ENCODE measurements around the gene RPN2. TPM values are rescaled to one million over a fixed set of nuclear protein-coding genes. Genes with fewer than 3 reads are reported as not detected.

Gene RPN2
- total RNA-seq, 6 experiments from 2014 or later: 261 to 304 (median 270) TPM

GRCh38 chr20:37218976-37219375 lies 39.8 kb downstream of the RPN2 start:
- H3K9me3 Mint-ChIP-seq: no peaks in the 10 kb centered on the region
- TF ChIP-seq, protein P1, sequence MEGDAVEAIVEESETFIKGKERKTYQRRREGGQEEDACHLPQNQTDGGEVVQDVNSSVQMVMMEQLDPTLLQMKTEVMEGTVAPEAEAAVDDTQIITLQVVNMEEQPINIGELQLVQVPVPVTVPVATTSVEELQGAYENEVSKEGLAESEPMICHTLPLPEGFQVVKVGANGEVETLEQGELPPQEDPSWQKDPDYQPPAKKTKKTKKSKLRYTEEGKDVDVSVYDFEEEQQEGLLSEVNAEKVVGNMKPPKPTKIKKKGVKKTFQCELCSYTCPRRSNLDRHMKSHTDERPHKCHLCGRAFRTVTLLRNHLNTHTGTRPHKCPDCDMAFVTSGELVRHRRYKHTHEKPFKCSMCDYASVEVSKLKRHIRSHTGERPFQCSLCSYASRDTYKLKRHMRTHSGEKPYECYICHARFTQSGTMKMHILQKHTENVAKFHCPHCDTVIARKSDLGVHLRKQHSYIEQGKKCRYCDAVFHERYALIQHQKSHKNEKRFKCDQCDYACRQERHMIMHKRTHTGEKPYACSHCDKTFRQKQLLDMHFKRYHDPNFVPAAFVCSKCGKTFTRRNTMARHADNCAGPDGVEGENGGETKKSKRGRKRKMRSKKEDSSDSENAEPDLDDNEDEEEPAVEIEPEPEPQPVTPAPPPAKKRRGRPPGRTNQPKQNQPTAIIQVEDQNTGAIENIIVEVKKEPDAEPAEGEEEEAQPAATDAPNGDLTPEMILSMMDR (IDR thresholded peaks at IDR 0.05): no peak

DNA sequence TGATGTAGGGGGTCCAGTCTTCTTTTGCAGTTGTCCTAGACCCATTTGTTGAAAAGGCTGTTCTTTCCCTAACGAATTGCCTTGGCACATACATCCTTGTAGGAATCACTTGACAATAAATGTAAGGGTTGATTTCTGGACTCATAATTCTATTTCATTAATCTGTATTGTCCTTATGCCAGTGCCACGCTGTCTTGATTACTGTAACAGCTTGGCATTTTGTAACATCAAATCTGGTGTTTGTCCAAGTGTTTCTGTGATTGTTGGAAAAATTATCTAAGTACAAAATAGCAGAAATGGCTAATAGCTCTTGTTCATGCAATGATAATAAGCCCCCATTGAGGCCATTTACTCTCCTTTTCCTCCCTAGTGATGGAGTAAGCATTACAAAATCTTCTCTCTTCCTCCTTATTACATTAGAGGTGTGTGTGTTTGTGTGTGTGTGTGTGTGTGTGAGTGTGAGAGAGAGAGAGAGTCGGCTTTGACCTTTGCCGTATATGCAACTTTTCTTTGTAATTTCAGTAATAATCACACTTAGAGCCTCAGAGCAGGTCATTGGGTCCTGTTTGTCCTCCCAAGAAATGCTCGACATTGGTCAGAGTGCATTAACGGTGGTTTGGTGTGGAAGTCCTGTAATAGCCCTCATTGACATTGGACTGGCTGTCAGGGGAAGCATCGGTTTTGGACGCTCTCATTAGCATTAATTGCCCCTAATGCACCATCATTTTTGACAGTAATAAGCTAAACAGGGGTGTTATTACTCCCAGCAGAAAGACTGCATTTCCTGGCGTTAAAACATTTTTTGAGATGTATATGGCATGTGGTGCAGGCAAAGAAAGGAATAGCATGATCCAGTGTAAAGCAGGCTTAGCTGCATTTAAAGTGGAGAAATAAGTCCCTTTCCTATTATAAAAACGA lies 40.9 kb downstream of the RPN2 start:
- peak overlapping the region; percentile 47 for H3K27ac Mint-ChIP-seq
- no peaks in the 10 kb centered on the region for H3K9me3 Mint-ChIP-seq
- H3K4me1 Mint-ChIP-seq (ENCODE audit: low read depth): peaks cover 50% of the 10 kb centered on the region
- no peak overlapping the region for H3K4me3 Mint-ChIP-seq
- TF ChIP-seq, protein P1 (IDR thresholded peaks at IDR 0.05): no peak
- H3K27me3 Mint-ChIP-seq (ENCODE audit: insufficient read depth): no peaks in the 10 kb centered on the region; the same call in 1 of the 2 replicates
- H3K36me3 Mint-ChIP-seq (ENCODE audit: low read depth): peaks cover 40% of the 10 kb centered on the region
- no peak for DNase-seq

More at GRCh38 chr20:37218976-37219375, 39.8 kb downstream of the RPN2 start:
- no peak overlapping the region for H3K4me3 Mint-ChIP-seq
- H3K27ac Mint-ChIP-seq: no peak overlapping the region
- DNase-seq: no peak
- H3K4me1 Mint-ChIP-seq (ENCODE audit: low read depth): peaks cover 57% of the 10 kb centered on the region
- H3K36me3 Mint-ChIP-seq (ENCODE audit: low read depth): peaks cover 34% of the 10 kb centered on the region
- no peaks in the 10 kb centered on the region; the same call in 1 of the 2 replicates for H3K27me3 Mint-ChIP-seq (ENCODE audit: insufficient read depth)

- Mint-ChIP-seq H3K4me3 (no peak overlapping the region), H3K27ac (peak overlapping the region; percentile 47), H3K9me3 (no peaks in the 10 kb centered on the region), H3K36me3 (ENCODE audit: low read depth) (peaks cover 40% of the 10 kb centered on the region), H3K27me3 (ENCODE audit: insufficient read depth) (no peaks in the 10 kb centered on the region; the same call in 1 of the 2 replicates), H3K4me1 (ENCODE audit: low read depth) (peaks cover 45% of the 10 kb centered on the region)
- DNase-seq: peak; percentile 5
- TF ChIP-seq, protein P1 (IDR thresholded peaks at IDR 0.05): no peak
Observed at GRCh38 chr20:37220731-37221130, 41.6 kb downstream of the RPN2 start.

GRCh38 chr20:37222086-37222485 lies 43.0 kb downstream of the RPN2 start:
- no peaks in the 10 kb centered on the region for H3K9me3 Mint-ChIP-seq
- no peaks in the 10 kb centered on the region; the same call in 1 of the 2 replicates for H3K27me3 Mint-ChIP-seq (ENCODE audit: insufficient read depth)
- no peak overlapping the region for H3K27ac Mint-ChIP-seq
- peaks cover 48% of the 10 kb centered on the region for H3K4me1 Mint-ChIP-seq (ENCODE audit: low read depth)
- no peak for DNase-seq
- peaks cover 40% of the 10 kb centered on the region for H3K36me3 Mint-ChIP-seq (ENCODE audit: low read depth)
- TF ChIP-seq, protein P1 (IDR thresholded peaks at IDR 0.05): no peak
- no peak overlapping the region for H3K4me3 Mint-ChIP-seq

DNA sequence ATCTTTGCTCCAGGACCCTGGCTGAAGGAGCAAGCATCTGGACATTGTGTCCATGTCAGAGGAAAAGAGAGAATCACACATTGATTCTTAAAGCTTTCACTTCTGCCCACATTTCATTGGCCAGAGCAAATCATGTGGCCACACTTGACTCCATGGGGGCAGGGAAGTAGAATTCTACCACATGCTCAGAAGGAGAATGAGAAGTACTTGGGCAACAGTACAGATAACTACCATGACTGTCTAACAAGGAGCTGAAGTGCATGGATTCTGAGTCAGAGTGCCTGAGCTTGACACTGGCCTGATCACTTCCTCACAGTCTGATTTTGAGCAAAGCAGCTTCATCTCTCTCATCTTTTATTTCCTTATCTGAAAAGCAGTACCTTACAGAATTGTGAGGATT lies 43.9 kb downstream of the RPN2 start:
- TF ChIP-seq, protein P1 (IDR thresholded peaks at IDR 0.05): no peak
- no peaks in the 10 kb centered on the region for H3K9me3 Mint-ChIP-seq
- peak overlapping the region; percentile 94 for H3K27ac Mint-ChIP-seq
- H3K27me3 Mint-ChIP-seq (ENCODE audit: insufficient read depth): no peaks in the 10 kb centered on the region; the same call in 1 of the 2 replicates
- DNase-seq: peak; percentile 93
- peaks cover 50% of the 10 kb centered on the region for H3K4me1 Mint-ChIP-seq (ENCODE audit: low read depth)
- peak overlapping the region; percentile 74 for H3K4me3 Mint-ChIP-seq
- peaks cover 45% of the 10 kb centered on the region for H3K36me3 Mint-ChIP-seq (ENCODE audit: low read depth)
